K562 (cell line): ENCODE data around the gene MED15. TPM values are rescaled to one million over a fixed set of nuclear protein-coding genes. Genes with fewer than 3 reads are reported as not detected.
A peak's percentile ranks its signal among the peaks of the same experiment; 100 is the strongest.

Experiments
- ARNT ChIP-seq, 2 experiments: fragments of 450-650 bp; IDR thresholded peaks; 2 replicates each; pipeline ENCODE4 v1.6.1; 2016; ENCODE audit warnings: mild to moderate bottlenecking in 1 of 2
- ELF1 ChIP-seq: fragments of 200-800 bp; sonication (Bioruptor generic); IDR thresholded peaks from 2 replicates; pipeline ENCODE4 v1.6.1; 2016; ENCODE audit warnings: missing genetic modification characterization, missing compliant biosample characterization
- FOXK1 ChIP-seq: sonication (generic); formaldehyde crosslinking; IDR thresholded peaks from 2 replicates; pipeline ENCODE4 v1.8.0; 2022; ENCODE audit warnings: missing genetic modification reagents, mild to moderate bottlenecking, borderline replicate concordance
- JUND ChIP-seq, 2 experiments: IDR thresholded peaks; 2 replicates in 1 of 2; 3 replicates in 1 of 2; pipeline ENCODE4 v1.6.1; 2011; ENCODE audit warnings: borderline replicate concordance in 2 of 2, low read depth in 2 of 2, low read length in 2 of 2, improper control_type of control experiment in 1 of 2, missing biosample characterization in 1 of 2, missing genetic modification characterization in 1 of 2, missing genetic modification reagents in 1 of 2
- MYBL2 ChIP-seq, 2 experiments: fragments of 450-650 bp in 1 of 2; sonication (generic) in 1 of 2; formaldehyde crosslinking in 1 of 2; IDR thresholded peaks; 2 replicates each; pipeline versions ENCODE4 v1.6.1 to v1.8.1; 2017 to 2022; ENCODE audit warnings: borderline replicate concordance in 1 of 2, inconsistent platforms in 1 of 2, low read depth in 1 of 2, mild to moderate bottlenecking in 1 of 2, missing genetic modification reagents in 1 of 2, moderate library complexity in 1 of 2
- PHB2 ChIP-seq: fragments of 450-650 bp; IDR thresholded peaks from 2 replicates; pipeline ENCODE4 v1.6.1; 2017; ENCODE audit warnings: low read depth
- PRMT5 ChIP-seq: sonication (generic); formaldehyde crosslinking; IDR thresholded peaks from 2 replicates; pipeline ENCODE4 v1.5.0; 2020; ENCODE audit warnings: missing genetic modification reagents
- SETDB1 ChIP-seq: IDR thresholded peaks from one replicate; pipeline ENCODE4 v1.6.1; 2012; ENCODE audit warnings: low read length, control low read depth, inconsistent platforms
- SRSF7 ChIP-seq: fragments of 200-400 bp; formaldehyde crosslinking; optimal IDR thresholded peaks from 2 replicates; pipeline ENCODE3; 2017; ENCODE audit warnings: mild to moderate bottlenecking, low read depth, low read length
- STAT5B ChIP-seq: fragments of 250-450 bp; sonication (Bioruptor Pico); IDR thresholded peaks from 2 replicates; pipeline ENCODE4 v1.8.0; 2021; ENCODE audit warnings: mild to moderate bottlenecking, inconsistent platforms
- THRAP3 ChIP-seq: fragments of 450-650 bp; IDR thresholded peaks from 2 replicates; pipeline ENCODE4 v1.6.1; 2016; ENCODE audit warnings: mild to moderate bottlenecking, inconsistent platforms, borderline replicate concordance
- ZBTB1 ChIP-seq: sonication (generic); formaldehyde crosslinking; IDR thresholded peaks from 2 replicates; pipeline ENCODE4 v1.8.1; 2023; ENCODE audit warnings: missing genetic modification reagents, low read depth, mild to moderate bottlenecking, borderline replicate concordance
- ZFP1 ChIP-seq: fragments of 450-650 bp; formaldehyde crosslinking; IDR thresholded peaks from 2 replicates; pipeline ENCODE4 v1.4.0; 2020; ENCODE audit warnings: mild to moderate bottlenecking, mixed read lengths
- ZNF124 ChIP-seq: sonication (generic); formaldehyde crosslinking; IDR thresholded peaks from 2 replicates; pipeline ENCODE4 v1.8.1; 2022; ENCODE audit warnings: missing genetic modification reagents
- ZNF134 ChIP-seq: fragments of 250-450 bp; sonication (Bioruptor Pico); conservative IDR thresholded peaks from 2 replicates; pipeline ENCODE4 v1.4.0; 2020
- ZNF143 ChIP-seq: sonication (generic); formaldehyde crosslinking; IDR thresholded peaks from 2 replicates; pipeline ENCODE4 v1.9.0; 2022; ENCODE audit warnings: mild to moderate bottlenecking, missing genetic modification reagents
- ZNF184 ChIP-seq: sonication (generic); formaldehyde crosslinking; IDR thresholded peaks from 2 replicates; pipeline ENCODE4 v1.5.0; 2020; ENCODE audit warnings: missing genetic modification reagents
- ZNF57 ChIP-seq: fragments of 450-650 bp; formaldehyde crosslinking; IDR thresholded peaks from 2 replicates; pipeline ENCODE4 v1.4.0; 2020; ENCODE audit warnings: mild to moderate bottlenecking, moderate library complexity
- ZNF79 ChIP-seq: fragments of 250-450 bp; sonication (Bioruptor Pico); IDR thresholded peaks from 2 replicates; pipeline ENCODE4 v1.4.0; 2020; ENCODE audit warnings: low read depth, mild to moderate bottlenecking, moderate library complexity
- polyA plus RNA-seq, 8 experiments: library from polyadenylated mRNA; depleted of rRNA in 4 of 8; stranded (reverse) in 5 of 8; unstranded in 3 of 8; fragments of >200 nt; fragmentation: Nextera tagmentation in 2 of 8; fragmentation: Illumina TruSeq in 1 of 8; extraction: Ambion mirVana in 2 of 8; extraction: Trizol in 1 of 8; gene quantifications; 2 replicates each; pipeline versions ENCODE4 v1.2.1 to v1.2.3, GENCODE V29; 2011 to 2014; ENCODE audit warnings: inconsistent platforms in 1 of 8, missing spikeins in 1 of 8
- total RNA-seq, 7 experiments: library from RNA; depleted of rRNA in 6 of 7; stranded (reverse); fragments of >200 nt in 6 of 7; fragmentation: Illumina TruSeq in 2 of 7; extraction: Trizol in 2 of 7; gene quantifications; 2 replicates each; pipeline versions ENCODE4 v1.2.1 to v1.2.3, GENCODE V29; 2011 to 2021; ENCODE audit warnings: low replicate concordance in 1 of 7
- TF ChIP-seq, protein P1 (sequence below): fragments of 250-450 bp; sonication (Bioruptor Pico); IDR thresholded peaks from 2 replicates; pipeline ENCODE4 v1.5.0; 2021
- TF ChIP-seq, protein P2 (sequence below): sonication (generic); formaldehyde crosslinking; IDR thresholded peaks from 2 replicates; pipeline ENCODE4 v1.8.0; 2022; ENCODE audit warnings: mild to moderate bottlenecking, missing genetic modification reagents
- TF ChIP-seq, protein P3 (sequence below): fragments of 450-650 bp; IDR thresholded peaks from 2 replicates; pipeline ENCODE4 v1.6.1; 2014; ENCODE audit warnings: low read depth, mild to moderate bottlenecking, moderate library complexity, borderline replicate concordance

MED15 gene
- total and polyA plus RNA-seq, 9 of the 15 experiments (the other 6 are each of a cell fraction or from before 2014, with no cell fraction given), result 4.0 to 271 (median 60.1) TPM

DNA sequence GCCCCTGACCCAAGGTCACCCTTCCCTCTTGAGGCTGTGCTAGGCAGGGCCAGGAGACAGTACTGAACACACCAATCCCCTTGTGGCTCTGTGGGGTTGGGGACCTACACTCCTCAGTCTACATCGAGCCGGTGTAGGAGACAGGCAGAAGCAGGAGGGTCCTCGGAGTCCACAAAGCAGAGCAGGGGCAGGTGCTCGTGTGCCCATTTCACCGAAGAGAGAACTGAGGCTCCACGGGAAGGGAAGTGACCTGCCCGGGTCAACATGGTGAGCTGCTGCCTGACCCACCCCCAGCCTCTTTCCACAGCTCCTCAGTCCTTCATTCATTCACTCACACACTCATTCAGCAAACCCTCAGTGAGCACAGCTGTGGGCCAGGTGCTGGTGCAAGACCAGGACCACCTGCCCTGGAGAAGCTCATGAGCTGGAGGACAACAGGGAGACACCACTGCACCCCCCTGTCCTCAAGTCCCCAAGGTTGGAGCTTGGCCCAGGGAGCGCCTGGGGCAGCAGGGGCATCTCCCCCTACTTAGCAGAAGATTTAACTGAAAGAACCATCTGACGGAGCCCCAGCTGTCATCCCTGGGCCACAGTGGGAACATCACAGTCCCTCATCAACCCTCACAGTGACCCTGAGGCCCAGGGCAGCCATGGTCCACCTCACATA is 127.3 kb downstream of the MED15 start (continued):
- TF ChIP-seq ZNF79 (CRISPR knock-in tag) (no peak), STAT5B (CRISPR knock-in tag) (no peak), ZNF143 (no peak), MYBL2 (IDR thresholded peaks at IDR 0.05; ENCODE audit: low read depth) (no peak), MYBL2 (CRISPR knock-in tag; IDR thresholded peaks at IDR 0.05; ENCODE audit: borderline replicate concordance) (0 out of 2 replicates have a peak, but pooled peaks have one; percentile 30), ZFP1 (no peak), ZNF184 (0 out of 2 replicates have a peak, but pooled peaks have one; percentile 63), THRAP3 (no peak), ZBTB1 (peak; percentile 11; the same call in 1 of the 2 replicates), PRMT5 (CRISPR knock-in tag) (peak; percentile 78; the same call in 1 of the 2 replicates), JUND (IDR thresholded peaks at IDR 0.05; ENCODE audit: borderline replicate concordance, low read depth, low read length) (no peak), JUND (tag; IDR thresholded peaks at IDR 0.05; ENCODE audit: borderline replicate concordance, low read depth, low read length) (no peak), PHB2 (no peak), ZNF124 (no peak), SRSF7 (no peak), SETDB1 (no peak), ELF1 (tag) (no peak), ZNF134 (CRISPR knock-in tag) (no peak), ZNF57 (no peak), FOXK1 (no peak), ARNT (IDR thresholded peaks at IDR 0.05) (no peak)
- TF ChIP-seq, protein P1, sequence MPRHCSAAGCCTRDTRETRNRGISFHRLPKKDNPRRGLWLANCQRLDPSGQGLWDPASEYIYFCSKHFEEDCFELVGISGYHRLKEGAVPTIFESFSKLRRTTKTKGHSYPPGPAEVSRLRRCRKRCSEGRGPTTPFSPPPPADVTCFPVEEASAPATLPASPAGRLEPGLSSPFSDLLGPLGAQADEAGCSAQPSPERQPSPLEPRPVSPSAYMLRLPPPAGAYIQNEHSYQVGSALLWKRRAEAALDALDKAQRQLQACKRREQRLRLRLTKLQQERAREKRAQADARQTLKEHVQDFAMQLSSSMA (CRISPR knock-in tag), result 0 out of 2 replicates have a peak, but pooled peaks have one; percentile 26
- TF ChIP-seq, protein P2, sequence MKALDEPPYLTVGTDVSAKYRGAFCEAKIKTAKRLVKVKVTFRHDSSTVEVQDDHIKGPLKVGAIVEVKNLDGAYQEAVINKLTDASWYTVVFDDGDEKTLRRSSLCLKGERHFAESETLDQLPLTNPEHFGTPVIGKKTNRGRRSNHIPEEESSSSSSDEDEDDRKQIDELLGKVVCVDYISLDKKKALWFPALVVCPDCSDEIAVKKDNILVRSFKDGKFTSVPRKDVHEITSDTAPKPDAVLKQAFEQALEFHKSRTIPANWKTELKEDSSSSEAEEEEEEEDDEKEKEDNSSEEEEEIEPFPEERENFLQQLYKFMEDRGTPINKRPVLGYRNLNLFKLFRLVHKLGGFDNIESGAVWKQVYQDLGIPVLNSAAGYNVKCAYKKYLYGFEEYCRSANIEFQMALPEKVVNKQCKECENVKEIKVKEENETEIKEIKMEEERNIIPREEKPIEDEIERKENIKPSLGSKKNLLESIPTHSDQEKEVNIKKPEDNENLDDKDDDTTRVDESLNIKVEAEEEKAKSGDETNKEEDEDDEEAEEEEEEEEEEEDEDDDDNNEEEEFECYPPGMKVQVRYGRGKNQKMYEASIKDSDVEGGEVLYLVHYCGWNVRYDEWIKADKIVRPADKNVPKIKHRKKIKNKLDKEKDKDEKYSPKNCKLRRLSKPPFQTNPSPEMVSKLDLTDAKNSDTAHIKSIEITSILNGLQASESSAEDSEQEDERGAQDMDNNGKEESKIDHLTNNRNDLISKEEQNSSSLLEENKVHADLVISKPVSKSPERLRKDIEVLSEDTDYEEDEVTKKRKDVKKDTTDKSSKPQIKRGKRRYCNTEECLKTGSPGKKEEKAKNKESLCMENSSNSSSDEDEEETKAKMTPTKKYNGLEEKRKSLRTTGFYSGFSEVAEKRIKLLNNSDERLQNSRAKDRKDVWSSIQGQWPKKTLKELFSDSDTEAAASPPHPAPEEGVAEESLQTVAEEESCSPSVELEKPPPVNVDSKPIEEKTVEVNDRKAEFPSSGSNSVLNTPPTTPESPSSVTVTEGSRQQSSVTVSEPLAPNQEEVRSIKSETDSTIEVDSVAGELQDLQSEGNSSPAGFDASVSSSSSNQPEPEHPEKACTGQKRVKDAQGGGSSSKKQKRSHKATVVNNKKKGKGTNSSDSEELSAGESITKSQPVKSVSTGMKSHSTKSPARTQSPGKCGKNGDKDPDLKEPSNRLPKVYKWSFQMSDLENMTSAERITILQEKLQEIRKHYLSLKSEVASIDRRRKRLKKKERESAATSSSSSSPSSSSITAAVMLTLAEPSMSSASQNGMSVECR (CRISPR knock-in tag), result peak; percentile 32; the same call in 1 of the 2 replicates
- TF ChIP-seq, protein P3, sequence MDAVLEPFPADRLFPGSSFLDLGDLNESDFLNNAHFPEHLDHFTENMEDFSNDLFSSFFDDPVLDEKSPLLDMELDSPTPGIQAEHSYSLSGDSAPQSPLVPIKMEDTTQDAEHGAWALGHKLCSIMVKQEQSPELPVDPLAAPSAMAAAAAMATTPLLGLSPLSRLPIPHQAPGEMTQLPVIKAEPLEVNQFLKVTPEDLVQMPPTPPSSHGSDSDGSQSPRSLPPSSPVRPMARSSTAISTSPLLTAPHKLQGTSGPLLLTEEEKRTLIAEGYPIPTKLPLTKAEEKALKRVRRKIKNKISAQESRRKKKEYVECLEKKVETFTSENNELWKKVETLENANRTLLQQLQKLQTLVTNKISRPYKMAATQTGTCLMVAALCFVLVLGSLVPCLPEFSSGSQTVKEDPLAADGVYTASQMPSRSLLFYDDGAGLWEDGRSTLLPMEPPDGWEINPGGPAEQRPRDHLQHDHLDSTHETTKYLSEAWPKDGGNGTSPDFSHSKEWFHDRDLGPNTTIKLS, result no peak
